NCI-H510A (cell line): ENCODE measurements around the gene PRR33.

Source experiments
- DNase-seq: peaks from one replicate; lab custom pipeline; 2025; lab: John Stamatoyannopoulos, UW

The PRR33 gene

DNA sequence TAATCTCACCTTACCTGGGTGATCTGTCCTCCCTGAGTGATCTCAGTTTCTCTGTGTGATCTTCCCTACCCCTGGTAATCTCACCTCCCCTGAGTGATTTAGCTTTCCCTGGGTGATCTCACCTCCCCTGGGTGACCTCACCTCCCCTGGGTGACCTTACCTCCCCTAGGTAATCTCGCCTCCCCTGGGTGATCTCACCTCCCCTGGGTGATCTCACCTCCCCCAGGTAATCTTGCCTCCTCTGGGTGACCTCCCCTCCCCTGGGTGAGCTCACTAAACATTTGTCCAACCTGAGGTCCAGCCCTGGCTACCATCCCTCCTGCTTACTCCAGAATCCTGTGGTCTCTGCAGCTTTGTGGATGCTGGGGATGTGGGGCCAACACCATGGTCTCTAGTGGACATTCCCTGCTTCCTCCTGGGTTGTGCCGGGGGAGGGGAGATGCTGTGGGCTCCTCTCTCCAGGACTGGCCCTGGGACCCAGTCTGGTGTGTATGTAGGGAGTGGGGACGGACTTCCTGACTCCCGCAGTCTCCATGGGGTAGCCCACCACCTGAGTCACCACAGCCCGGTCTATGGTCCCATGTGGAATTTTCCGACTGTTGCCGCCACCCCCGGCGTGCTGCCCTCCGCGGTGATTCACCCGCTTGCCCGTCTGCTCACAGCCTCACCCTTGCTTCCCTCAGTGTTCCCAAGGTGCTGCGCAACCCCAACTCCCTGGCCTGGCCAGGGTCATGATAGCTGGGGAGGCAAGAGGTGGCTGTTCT is 28.9 kb downstream of the PRR33 start:
- DNase-seq: no peak

DNA sequence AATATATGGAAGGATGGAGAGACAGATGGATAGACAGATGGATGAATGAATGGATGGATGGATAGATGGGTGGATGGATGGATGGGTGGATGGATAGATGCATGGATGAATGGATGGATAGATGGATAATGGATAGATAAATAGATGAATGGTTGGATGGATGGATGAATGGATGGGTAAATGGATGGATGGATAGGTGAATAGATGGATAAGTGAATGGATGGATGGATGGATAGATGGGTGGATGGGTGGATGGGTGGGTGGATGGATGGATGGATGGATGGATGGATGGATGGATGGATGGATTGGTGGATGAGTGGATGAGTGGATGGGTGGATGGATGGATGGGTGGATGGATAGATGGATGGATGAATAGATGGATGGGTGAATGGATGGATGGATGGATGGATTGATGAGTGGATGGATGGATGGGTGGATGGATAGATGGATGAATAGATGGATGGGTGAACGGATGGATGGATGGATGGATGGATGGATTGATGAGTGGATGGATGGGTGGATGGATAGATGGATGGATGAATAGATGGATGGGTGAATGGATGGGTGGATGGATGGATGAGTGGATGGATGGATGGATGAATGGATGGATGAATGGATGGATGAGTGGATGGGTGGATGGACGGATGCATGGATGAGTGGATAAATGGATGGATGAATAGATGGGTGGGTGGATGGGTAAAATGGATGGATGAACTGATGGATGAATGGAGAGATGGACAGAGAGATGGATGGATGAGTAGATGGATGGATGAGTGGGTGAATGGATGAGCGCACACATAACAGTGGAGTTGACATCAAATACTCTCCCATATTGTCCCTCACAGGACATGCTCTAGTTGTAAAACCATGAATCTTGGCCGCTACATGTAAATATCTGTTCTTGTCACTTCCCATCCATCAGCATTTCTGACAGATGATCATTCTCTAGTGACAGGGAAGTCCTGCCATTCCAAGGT is 30.0 kb downstream of the PRR33 start:
- no peak for DNase-seq

DNA sequence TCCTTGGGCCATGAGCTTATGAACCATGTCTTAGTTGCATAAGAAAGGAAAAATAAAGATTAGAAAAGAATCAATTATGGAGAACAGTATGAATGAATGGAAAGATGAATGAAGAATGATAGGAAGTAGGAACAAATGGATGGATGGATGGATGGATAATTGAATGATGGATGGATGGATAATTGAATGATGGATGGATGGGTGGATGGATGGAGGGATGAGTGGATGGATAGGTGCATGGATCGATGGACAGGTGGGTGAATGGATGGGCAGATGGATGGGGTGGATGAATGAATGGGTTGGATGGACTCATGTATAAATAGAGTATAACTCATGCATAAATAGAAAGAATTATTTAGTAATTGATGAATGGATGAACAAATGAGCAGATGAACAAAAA is 31.6 kb downstream of the PRR33 start:
- no peak for DNase-seq

DNA sequence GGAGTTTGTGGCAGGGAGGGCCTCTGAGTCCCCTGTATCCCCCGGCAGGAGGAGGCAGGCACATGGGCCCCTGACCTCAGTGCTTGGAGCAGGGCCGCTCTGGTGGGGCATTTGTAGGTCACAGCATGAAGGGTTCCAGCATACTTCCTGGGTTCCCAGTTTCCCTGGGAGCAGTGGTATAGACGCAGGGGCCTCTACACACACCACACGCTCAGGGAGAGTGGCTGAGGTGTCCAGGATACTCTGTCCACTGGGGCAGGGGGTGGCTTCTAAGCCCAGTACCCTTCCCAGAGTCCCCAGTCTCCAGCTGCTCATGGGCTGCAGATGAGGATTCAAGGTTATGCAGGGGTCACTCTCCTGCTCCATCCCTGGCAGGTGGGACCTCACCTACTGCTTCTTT is 32.7 kb downstream of the PRR33 start:
- no peak for DNase-seq

DNA sequence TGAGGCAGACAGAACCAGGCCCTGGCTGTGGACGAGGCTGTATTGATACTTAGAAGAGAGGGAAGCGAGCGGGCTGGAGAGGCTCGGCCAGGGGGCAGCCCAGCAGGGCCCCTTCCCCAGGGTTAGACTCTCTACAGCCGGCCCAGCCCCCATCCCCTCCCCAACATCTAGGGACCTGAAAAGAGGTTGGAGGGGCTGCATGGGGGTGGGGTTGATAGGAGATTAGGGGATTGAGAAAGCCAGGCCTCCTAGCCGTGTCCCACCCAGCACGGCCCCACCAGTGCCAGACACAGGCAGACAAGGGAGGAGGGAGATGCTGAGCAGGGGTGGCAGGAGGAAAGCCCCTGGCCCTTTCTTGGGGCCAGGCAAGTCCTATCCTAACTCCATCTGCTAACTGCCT is 33.1 kb downstream of the PRR33 start:
- no peak for DNase-seq

DNA sequence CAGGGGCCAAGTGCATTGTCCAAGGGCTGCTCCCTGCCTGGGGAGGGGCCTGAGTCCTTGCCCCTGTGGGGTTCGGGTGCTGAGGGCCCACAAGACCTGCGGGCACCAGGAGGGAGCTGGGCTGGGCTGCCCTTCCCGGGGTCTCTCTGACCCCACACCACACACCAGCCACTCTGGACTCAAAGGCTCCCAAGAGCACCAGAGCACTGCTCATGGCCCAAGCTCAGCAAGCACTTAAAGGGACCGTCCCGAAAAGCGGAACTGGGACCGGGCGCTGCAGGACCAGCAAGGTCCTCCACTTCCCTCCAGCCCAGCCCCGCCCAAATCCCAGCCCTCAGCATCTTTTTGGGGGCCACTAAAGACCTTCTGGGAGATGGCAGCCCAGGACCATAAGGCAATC is 33.5 kb downstream of the PRR33 start:
- DNase-seq: no peak

DNA sequence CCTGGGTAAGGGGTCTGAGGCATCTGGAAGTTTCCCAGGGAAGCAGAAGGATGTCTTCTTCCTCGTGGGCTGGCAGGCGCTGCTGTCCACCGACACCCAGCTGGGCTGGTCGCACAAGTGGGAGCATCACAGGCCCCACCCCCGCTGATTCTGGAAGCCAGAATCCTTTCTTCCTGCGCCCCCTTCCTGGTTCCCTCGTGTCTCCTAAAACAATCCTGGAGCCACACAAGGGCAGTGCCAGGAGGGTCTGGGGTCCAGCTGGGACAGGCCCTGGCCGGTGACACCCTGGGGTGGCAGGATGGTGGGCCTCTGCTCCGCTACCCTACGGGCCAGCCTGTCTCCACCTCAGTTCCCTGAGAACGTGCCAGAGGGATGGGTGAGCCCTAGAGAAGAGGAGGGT is 34.6 kb downstream of the PRR33 start:
- no peak for DNase-seq

DNA sequence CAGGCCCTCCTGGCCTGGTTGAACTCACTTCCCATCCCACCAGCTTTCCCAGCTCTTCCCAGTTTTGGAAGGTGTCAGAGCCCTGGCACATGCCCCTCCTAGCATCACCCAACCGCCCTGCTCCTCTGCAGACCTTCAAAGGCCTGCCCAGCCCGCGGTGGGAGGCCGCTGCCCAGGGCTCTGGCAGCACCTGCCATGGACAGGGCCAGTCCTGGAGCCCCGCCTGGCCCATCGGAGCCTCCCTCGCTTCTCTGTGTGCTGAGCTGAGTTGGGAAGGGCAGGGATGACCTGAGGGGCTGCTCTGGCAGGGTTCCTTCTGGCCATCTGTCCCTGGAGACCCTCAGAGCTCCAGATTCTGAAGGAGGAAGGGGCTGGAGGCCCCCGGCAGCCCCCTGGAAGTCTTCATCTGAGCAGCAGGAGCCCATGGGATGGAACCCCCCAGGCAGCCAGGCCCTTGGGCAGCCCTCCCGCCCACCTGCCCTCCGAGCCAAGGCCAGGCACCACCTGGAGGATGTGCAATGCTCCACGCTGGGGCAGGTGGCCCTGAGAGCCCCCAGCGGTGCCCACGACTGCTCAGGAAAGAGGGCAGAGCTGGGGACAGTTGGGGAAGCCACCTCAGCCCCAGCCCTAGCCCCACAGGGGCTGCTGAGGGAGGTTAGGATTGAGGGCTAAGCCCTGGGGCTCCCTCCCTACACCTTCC is 35.2 kb downstream of the PRR33 start:
- DNase-seq: no peak

DNA sequence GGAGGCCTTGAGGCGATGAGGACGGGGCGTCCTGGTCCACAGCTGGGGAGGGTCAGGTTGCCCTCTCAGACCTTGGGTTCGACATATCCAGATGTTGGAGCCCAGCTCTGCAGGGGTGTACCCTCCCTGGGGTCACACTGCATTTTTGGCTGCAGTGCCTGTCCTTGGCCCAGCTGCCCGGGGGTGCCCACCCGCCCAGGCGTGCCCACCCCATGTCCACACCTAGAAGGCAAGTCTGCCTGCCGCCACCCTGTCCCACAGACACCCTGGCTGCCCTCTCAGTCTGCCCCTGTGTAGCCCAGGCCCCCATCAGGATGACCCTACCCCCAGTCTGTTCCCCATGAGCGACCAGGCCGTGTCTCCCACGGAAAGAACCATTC is 35.8 kb downstream of the PRR33 start:
- DNase-seq: no peak

DNA sequence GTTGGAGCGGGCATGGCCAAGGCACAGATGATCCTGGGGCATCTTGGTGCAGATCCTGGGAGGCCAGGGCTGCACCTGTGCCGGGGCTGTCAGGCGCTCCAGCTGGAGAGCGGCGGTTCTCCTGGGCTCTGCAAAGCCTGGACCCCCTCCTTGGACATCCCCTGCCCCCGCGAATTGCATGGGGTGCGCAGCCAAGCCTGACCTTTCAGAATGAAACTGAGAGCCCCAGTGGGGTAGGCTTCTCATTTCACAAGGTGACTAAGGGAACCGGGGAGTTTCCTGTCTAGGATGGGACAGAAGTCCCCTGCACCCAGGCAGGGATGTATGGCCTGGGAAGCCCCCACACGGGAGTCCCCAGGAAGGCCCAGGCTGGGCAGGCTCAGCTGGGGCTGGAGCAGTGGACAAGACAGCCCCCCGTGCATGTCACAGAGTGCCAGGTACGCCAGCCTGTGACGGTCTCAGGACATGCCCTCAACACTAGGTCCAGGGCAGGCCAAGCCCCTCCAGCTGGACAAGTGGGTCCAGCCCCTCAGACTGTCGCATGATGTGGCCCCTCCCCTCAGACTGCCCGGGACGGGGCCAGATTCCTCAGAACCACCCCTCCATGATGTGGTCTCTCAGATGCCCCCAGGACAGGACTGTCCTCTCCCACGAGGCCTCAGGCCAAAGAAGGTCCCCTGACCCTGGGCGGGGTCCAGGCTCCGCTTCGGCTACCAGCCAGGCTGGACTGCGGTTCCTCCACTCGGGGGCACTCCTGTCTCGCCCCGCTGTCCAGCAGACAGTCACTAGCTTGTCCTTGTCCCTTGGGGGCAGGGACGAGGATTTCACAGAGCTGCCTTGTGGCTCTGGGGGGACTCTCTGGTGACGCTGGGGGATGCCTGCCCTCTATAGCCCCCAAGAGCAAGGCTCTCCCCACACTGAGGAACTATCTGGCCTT is 36.5 kb downstream of the PRR33 start:
- DNase-seq: no peak

DNA sequence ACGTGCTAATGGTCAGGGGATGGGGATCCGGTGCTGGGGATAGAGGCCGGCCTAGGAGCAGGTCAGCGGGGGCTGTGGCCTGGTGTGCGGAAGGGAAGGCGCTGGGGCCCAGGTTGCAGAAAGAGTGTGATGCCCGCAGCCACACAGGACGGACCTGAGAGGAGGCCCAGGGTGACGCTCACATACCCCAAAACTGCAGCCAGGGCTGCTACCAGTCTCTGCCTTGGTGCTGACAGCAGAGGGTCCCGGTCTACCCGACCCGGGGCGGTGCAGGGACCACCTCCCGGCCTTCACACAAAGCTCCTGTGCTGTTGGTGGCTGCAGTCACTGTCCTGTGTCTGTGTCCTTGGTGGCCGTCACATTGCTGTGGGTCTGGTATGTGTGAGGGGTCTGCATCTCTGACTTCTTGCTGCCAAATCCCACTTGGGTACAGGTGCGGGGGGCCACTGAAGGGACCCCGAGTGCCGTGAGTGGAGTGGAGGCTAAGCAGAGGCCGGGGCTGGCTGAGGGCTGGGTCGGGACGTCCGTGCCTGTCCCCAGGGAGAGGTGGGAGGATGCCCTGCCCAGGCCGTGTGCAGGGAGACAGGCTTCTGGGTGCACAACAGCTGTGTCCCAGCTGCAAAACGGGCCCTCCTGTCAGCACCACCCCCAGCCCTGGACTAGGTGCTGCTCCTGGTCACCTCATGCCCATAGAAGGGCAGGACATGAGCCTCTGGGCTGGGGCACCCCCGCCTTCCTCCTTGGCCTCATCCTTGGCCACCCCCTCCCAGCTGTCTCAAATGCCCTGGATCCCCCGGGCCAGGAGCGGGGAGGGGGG is 37.4 kb downstream of the PRR33 start:
- no peak for DNase-seq

DNA sequence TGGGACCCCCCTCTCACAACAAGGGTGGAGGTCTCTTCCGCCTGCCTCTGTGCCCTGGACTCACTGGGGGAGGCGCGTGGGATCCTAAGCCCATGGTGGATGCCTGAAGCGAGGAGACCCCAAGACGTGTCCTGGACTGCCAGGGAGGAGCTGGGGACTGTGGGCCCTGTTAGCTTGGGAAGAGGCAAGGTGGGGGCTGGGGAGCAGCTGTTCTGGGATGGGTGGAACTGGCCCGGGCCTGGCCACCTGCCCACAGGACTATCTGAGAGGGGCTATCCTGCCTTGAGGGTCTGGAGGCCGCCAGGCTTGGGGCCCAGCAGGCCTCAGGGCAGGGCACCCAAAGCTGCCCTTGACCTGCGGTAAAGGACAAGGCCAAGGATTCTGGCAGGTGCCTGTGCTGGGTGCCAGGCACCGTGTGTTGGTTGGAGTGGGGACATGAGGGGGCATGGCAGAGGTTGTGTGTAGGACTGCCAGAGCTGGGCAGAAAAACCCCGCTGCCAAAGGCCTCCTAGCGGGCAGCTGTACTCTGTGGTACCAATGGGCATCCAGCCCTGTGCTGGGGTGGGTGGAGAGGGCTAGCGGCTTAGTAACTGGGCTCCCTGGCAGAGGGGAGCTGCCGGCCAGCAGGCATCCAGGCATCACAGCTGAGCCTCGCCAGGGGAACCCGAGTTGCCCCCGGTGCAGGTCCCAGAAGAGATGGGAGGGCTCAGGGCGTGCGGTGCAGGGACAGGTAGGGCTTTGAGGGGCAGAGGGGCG is 38.1 kb downstream of the PRR33 start:
- no peak for DNase-seq

DNA sequence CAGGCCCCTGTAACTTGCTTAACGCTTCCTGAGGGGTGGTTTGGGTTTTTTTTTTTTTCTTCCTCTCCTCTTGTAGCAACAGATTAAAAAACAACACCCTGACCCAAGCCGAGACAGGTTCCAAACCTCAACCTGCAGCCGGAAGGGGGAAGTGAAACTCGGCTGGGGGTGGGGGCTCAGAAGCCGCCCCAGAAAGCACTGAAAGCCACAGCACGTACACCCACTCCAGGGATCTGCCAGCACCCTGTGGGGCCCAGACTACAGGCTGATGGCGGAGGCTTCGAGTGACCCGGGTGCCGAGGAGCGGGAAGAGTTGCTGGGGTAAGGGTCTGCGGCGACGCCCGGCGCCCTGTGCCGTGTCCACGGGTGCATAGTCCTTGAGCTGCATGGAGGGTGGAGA is 38.8 kb downstream of the PRR33 start, which contains the start of gene LSP1:
Gene LSP1, plus strand, starts transcription at position 208 of the 400 bp plus-strand sequence. Its CDS starts 61 bp downstream, at position 269.
- DNase-seq: no peak

DNA sequence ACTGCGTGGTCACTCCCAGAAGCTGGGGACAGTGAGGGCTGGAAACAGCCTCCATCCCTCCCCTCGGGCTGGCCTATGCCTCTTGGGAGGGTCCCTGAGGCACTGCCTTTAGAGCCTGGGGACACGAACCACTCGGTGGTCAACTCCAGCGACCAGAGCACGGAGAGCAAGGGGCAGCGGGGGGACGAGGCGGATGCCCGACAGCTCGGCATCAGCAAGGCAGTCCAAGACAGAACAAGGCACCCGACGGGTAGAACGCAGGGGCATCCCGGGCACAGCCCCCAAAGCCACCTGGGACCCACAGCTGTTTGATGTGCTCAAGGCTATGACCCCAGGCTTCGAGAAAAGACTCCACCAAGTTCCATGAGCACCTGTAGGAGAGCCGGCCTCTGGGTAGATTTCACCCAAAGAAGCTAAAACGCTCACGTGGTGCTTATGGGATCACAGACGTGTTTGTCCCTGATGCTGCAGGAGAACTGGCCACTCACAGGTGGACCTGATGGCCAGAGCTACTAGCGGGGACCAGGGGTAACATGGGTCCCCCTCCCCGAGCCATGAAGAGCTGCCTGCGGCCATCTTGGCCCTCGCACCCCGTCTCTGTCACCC is 39.3 kb downstream of the PRR33 start:
- DNase-seq: no peak

DNA sequence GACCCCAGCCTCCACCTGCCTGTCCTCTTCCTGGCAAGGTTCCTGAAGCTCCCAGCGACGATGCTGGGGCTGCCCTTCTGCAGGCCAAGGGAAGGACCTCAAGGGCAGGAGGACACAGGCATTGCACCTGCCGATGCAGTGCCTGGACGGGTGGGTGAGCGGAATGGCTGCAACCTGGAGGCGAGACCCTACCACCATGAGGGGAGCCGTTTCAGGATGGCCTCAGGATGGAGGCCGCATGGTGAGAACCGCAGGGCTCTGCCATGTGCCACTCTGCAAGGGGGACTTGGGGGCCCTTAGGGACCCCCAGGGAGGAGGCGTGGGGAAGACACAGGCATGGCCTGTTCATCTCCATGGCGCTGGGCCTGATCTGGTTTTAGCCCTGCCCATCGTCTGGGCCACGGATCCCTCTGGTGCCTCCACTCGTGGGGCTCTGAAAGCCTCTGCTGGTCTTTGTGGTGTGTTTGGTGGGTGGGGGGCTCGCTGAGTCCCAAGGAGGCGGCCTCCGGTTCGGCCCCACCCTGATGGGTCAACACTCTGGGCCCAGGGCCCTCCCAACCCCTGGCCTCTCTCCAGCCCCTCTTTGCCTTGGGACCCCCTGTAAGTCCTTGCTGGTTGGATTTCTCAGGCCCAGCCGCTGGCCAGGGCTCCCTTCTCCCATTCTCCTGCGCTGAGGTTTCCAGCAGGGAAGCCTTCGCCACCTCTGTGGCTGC is 40.1 kb downstream of the PRR33 start:
- DNase-seq: no peak

DNA sequence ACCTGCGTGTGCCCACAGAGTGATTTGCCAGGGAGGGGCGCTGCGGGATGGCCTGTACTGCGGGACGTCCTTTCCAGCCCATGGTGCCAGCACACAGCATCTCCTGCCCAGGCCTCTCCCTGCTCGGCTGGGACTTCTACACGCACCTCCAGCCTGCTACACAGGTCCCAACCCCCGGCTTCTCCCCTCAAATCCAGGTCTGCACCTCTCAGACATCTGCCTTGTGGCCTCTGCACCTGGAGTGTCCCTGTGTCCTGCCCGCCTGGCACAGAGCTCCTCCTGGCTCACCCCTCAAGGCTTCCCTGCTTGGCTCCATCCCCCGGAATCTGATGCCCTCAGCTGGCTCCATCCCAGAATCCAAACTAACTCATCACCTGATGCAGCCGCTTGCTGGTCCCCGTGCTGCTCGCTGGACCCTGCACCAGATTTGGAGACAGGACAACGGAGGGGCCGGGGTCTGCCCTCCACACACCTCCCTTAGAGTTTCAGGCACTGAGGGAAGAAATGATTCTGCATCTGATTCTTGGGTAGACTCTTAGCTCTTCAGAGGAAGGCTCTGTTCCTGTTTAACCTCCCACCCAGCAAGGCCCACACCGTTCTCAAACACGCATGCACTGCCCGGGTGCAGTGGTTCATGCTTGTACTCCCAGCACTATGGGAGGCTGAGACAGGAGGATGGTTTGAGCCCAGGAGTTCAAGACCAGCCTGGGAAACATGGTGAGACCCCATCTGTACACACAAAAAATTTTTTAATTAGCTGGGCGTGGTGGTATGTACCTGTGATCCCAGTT is 42.9 kb downstream of the PRR33 start:
- no peak for DNase-seq

DNA sequence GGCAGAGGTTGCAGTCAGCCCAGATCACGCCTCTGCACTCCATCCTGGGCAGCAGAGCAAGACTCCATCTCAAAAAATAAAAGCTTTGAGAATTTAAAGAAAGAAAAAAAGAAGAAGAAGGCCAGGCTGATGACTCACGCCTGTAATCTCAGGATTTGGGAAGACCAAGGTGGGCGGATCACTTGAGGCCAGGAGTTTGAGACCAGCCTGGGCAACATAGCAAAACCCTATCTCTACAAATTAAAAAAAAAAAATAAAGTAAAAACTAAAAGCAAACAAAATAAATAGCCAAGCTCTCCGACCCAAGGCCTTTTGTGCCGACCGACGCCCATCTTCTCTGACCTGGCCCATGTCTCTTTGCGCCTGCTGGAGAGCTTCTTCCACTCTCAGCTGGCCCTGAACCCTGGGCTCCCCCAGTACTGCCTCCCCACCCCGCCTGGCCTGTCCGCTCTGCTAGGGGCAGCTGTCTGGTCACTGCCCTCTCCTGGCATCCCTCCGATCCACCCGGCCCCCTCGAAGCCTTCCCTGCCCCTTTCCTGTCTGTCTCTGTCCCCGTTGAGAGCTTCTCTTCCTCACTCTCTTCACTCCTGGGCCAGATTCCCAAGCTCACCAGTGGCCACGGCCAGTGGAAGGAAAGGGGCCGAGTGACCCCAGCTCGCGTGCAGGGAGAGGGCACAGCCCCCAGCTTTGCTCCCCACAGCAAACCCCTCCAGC is 43.6 kb downstream of the PRR33 start:
- no peak for DNase-seq
